Peyer's patch (tissue), 4 donors: Measurements from ENCODE around the gene CCR5AS.

Experiments used
- CTCF ChIP-seq, 6 experiments: fragments of 450-650 bp in 4 of 6; fragments of 200-600 bp in 2 of 6; sonication (generic) in 1 of 6; IDR thresholded peaks; one replicate each; pipeline ENCODE4 v1.5.1; 2017 to 2019; ENCODE audit warnings: antibody characterized with exemption in 6 of 6, mild to moderate bottlenecking in 3 of 6, moderate library complexity in 1 of 6
- POLR2A ChIP-seq, 2 donors: fragments of 450-650 bp; IDR thresholded peaks; one replicate each; pipeline ENCODE4 v1.5.1; 2017; ENCODE audit warnings: antibody characterized with exemption in 2 of 2, mild to moderate bottlenecking in 2 of 2, moderate library complexity in 2 of 2

- TF ChIP-seq CTCF (IDR thresholded peaks at IDR 0.05) = no peak
- TF ChIP-seq POLR2A (IDR thresholded peaks at IDR 0.05) = no peak
These were observed 68.0 kb downstream of the CCR5AS start for GRCh38 chr3:46338840-46339239.
